ENCODE measurements around the gene NAA50. TPM values are rescaled to one million over a fixed set of nuclear protein-coding genes. Genes with fewer than 3 reads are reported as not detected.

The NAA50 gene
- polyA plus RNA-seq, 1 of the 3 experiments (the other 2 are of a cell fraction) = 79.5 TPM

DNA sequence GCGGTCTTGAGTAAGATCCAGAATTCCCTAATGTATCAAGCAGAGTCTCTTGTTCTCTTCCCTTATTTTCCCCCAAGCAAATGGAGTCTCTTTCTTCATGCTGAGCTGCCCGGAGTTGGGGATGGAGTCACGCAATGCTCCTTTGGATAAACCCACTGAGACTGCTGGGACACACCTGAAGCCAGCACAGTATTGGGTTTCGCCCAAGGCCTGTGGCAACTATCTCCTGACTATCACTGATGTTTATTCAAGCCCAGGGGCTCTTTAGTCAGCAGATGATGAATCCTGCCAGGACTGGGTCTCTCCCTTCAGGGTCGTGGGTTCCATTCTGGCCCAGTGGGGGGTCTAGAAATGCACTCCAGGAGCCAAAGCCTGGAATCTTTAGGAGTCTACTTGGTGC lies 60.9 kb downstream of the NAA50 start (continued):
- TF ChIP-seq RAD21 (IDR thresholded peaks at IDR 0.05; ENCODE audit: low read length) = no peak

- WGBS (ENCODE audit: low lambda C conversion rate) = 93% methylated on average over 3 of the region's 3 CpGs
- Histone ChIP-seq H3K27ac (ENCODE audit: low read depth in 2 of 2, low read length in 1 of 2) (no peak overlapping the region), H3K27me3 (ENCODE audit: insufficient read depth) (no peaks in the 10 kb centered on the region), H3K4me1 (ENCODE audit: control insufficient read depth in 1 of 2, insufficient read depth in 2 of 2, low read depth in 1 of 2, low read length in 1 of 2) (no peaks in the 10 kb centered on the region), H3K9me2 (no peaks in the 10 kb centered on the region), H3K9me3 (no peaks in the 10 kb centered on the region; the same call in 1 of the 2 replicates), H3F3A (replicated peaks; ENCODE audit: insufficient read depth) (no peaks in the 10 kb centered on the region), H3K4me2 (no peak overlapping the region), H4K20me1 (ENCODE audit: insufficient read depth) (no peaks in the 10 kb centered on the region), H3K4me3 (ENCODE audit: low read depth in 2 of 2, low read length in 1 of 2) (no peak overlapping the region), H3K79me2 (ENCODE audit: insufficient read depth) (peaks cover 21% of the 10 kb centered on the region; the same call in 1 of the 2 replicates), H2AFZ (ENCODE audit: low read depth) (no peak overlapping the region), H3K9ac (no peak overlapping the region), H3K36me3 (replicated peaks in 1 of 2; ENCODE audit: control insufficient read depth in 1 of 2, insufficient read depth in 2 of 2, low read length in 1 of 2) (peaks cover 0 to 15% of the 10 kb centered on the region in 2 experiments)
- TF ChIP-seq NFIC (IDR thresholded peaks at IDR 0.05; ENCODE audit: borderline replicate concordance) = no peak
- no peak for TF ChIP-seq MEF2A (IDR thresholded peaks at IDR 0.05; ENCODE audit: borderline replicate concordance, low read depth)
- no peak for TF ChIP-seq RXRA (IDR thresholded peaks at IDR 0.05; ENCODE audit: borderline replicate concordance, low read depth)
- no peak for TF ChIP-seq FOXM1 (IDR thresholded peaks at IDR 0.05; ENCODE audit: low read depth)
- no peak for TF ChIP-seq POLR2AphosphoS5 (IDR thresholded peaks at IDR 0.05; ENCODE audit: low read depth, low read length)
- TF ChIP-seq EZH2phosphoT487 (IDR thresholded peaks at IDR 0.05; ENCODE audit: borderline replicate concordance, low read depth) = no peak
- TF ChIP-seq EP300 (IDR thresholded peaks at IDR 0.05; ENCODE audit: borderline replicate concordance in 1 of 2, low read depth in 1 of 2, low read length in 1 of 2) = no peak
- TF ChIP-seq, protein P1, sequence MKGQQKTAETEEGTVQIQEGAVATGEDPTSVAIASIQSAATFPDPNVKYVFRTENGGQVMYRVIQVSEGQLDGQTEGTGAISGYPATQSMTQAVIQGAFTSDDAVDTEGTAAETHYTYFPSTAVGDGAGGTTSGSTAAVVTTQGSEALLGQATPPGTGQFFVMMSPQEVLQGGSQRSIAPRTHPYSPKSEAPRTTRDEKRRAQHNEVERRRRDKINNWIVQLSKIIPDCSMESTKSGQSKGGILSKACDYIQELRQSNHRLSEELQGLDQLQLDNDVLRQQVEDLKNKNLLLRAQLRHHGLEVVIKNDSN (IDR thresholded peaks at IDR 0.05; ENCODE audit: borderline replicate concordance, low read depth) = no peak
- TF ChIP-seq RAD21 (IDR thresholded peaks at IDR 0.05; ENCODE audit: low read length) = no peak
- POLR2A ChIA-PET = no interaction called here
- CTCF ChIA-PET = no interaction called here
- no peak for DNase-seq
Observed at GRCh38 chr3:113684271-113684819, 61.7 kb downstream of the NAA50 start.

DNA sequence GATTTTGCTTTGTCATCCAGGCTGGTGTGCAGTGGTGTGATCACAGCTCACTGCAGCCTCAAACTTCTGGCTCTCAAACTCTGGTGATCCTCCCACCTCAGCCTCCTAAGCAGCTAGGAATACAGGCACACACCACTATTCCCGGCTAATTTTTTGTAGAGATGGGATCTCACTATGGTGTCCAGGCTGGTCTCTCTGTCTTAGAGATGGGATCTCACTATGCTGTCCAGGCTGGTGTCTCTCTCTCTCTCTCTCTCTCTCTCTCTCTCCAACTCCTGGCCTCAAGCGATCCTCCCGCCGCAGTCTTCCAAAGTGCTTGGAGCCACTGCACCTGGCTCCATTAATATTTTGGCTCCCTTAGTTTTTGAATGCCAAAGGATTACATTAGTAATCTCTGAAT lies 67.3 kb downstream of the NAA50 start:
- no peak for DNase-seq
- POLR2A ChIA-PET = no interaction called here
- Histone ChIP-seq H3K36me3 (replicated peaks in 1 of 2; ENCODE audit: control insufficient read depth in 1 of 2, insufficient read depth in 2 of 2, low read length in 1 of 2) (peaks cover 3 to 5% of the 10 kb centered on the region in 2 experiments), H3K79me2 (ENCODE audit: insufficient read depth) (peaks cover 7% of the 10 kb centered on the region; the same call in 1 of the 2 replicates), H4K20me1 (ENCODE audit: insufficient read depth) (no peaks in the 10 kb centered on the region), H3K4me3 (ENCODE audit: low read depth in 2 of 2, low read length in 1 of 2) (no peak overlapping the region), H3K27me3 (ENCODE audit: insufficient read depth) (no peaks in the 10 kb centered on the region), H3K4me1 (ENCODE audit: control insufficient read depth in 1 of 2, insufficient read depth in 2 of 2, low read depth in 1 of 2, low read length in 1 of 2) (no peaks in the 10 kb centered on the region), H3F3A (replicated peaks; ENCODE audit: insufficient read depth) (no peaks in the 10 kb centered on the region), H3K9ac (no peak overlapping the region), H3K27ac (ENCODE audit: low read depth in 2 of 2, low read length in 1 of 2) (no peak overlapping the region), H3K4me2 (no peak overlapping the region), H2AFZ (ENCODE audit: low read depth) (no peak overlapping the region), H3K9me3 (no peaks in the 10 kb centered on the region; the same call in 1 of the 2 replicates), H3K9me2 (no peaks in the 10 kb centered on the region)
- 96% methylated on average over 4 of the region's 4 CpGs for WGBS (ENCODE audit: low lambda C conversion rate)
- CTCF ChIA-PET = no interaction called here
- TF ChIP-seq FOXJ3 (CRISPR knock-in tag; IDR thresholded peaks at IDR 0.05) (no peak), ELF1 (IDR thresholded peaks at IDR 0.05) (no peak), RCOR1 (IDR thresholded peaks at IDR 0.05; ENCODE audit: low read length) (no peak), MXI1 (IDR thresholded peaks at IDR 0.05; ENCODE audit: low read depth, low read length) (no peak), TCF12 (IDR thresholded peaks at IDR 0.05) (no peak), POLR2AphosphoS5 (IDR thresholded peaks at IDR 0.05; ENCODE audit: low read depth, low read length) (no peak), CHD2 (IDR thresholded peaks at IDR 0.05; ENCODE audit: low read length, partially characterized antibody) (no peak), EZH2phosphoT487 (IDR thresholded peaks at IDR 0.05; ENCODE audit: borderline replicate concordance, low read depth) (no peak), TEAD4 (IDR thresholded peaks at IDR 0.05; ENCODE audit: borderline replicate concordance, insufficient read depth) (no peak), EP300 (IDR thresholded peaks at IDR 0.05; ENCODE audit: borderline replicate concordance in 1 of 2, low read depth in 1 of 2, low read length in 1 of 2) (no peak), SIN3A (IDR thresholded peaks at IDR 0.05; ENCODE audit: borderline replicate concordance, low read depth, low read length) (no peak), MEF2A (IDR thresholded peaks at IDR 0.05; ENCODE audit: borderline replicate concordance, low read depth) (no peak), RAD21 (IDR thresholded peaks at IDR 0.05; ENCODE audit: low read length) (no peak), YY1 (IDR thresholded peaks at IDR 0.05; ENCODE audit: low read depth) (no peak), NFIC (IDR thresholded peaks at IDR 0.05; ENCODE audit: borderline replicate concordance) (no peak)
- TF ChIP-seq, protein P2, sequence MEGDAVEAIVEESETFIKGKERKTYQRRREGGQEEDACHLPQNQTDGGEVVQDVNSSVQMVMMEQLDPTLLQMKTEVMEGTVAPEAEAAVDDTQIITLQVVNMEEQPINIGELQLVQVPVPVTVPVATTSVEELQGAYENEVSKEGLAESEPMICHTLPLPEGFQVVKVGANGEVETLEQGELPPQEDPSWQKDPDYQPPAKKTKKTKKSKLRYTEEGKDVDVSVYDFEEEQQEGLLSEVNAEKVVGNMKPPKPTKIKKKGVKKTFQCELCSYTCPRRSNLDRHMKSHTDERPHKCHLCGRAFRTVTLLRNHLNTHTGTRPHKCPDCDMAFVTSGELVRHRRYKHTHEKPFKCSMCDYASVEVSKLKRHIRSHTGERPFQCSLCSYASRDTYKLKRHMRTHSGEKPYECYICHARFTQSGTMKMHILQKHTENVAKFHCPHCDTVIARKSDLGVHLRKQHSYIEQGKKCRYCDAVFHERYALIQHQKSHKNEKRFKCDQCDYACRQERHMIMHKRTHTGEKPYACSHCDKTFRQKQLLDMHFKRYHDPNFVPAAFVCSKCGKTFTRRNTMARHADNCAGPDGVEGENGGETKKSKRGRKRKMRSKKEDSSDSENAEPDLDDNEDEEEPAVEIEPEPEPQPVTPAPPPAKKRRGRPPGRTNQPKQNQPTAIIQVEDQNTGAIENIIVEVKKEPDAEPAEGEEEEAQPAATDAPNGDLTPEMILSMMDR (IDR thresholded peaks at IDR 0.05) = no peak
- TF ChIP-seq, protein P3, sequence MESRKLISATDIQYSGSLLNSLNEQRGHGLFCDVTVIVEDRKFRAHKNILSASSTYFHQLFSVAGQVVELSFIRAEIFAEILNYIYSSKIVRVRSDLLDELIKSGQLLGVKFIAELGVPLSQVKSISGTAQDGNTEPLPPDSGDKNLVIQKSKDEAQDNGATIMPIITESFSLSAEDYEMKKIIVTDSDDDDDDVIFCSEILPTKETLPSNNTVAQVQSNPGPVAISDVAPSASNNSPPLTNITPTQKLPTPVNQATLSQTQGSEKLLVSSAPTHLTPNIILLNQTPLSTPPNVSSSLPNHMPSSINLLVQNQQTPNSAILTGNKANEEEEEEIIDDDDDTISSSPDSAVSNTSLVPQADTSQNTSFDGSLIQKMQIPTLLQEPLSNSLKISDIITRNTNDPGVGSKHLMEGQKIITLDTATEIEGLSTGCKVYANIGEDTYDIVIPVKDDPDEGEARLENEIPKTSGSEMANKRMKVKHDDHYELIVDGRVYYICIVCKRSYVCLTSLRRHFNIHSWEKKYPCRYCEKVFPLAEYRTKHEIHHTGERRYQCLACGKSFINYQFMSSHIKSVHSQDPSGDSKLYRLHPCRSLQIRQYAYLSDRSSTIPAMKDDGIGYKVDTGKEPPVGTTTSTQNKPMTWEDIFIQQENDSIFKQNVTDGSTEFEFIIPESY (IDR thresholded peaks at IDR 0.05; ENCODE audit: borderline replicate concordance, low read depth) = no peak
- TF ChIP-seq, protein P1 (IDR thresholded peaks at IDR 0.05; ENCODE audit: borderline replicate concordance, low read depth) = no peak
